WTC11 (cell line): ENCODE results near the gene CA7. TPM values are rescaled to one million over a fixed set of nuclear protein-coding genes. Genes with fewer than 3 reads are reported as not detected.

Experiments used
- ATAC-seq: fragments of 200-7000 bp; cut with Tn5 transposase; 2 replicates; pipeline ENCODE4 v1.10.0; 2021; ENCODE audit warnings: mild to moderate bottlenecking, moderate library complexity
- CTCF ChIA-PET: fragments of 300-600 bp; sonication (Branson Sonifier 250); formaldehyde crosslinking; loops from one replicate; lab custom pipeline; 2021; ENCODE audit warnings: antibody characterized with exemption; lab: Charles Lee
- POLR2A ChIA-PET: fragments of 350-600 bp; sonication (Branson Sonifier 250); formaldehyde crosslinking; loops from one replicate; lab custom pipeline; 2021; ENCODE audit warnings: antibody characterized with exemption; lab: Charles Lee
- DNase-seq: peaks from one replicate; pipeline ENCODE4 v3.0.0; 2021; ENCODE audit warnings: low spot score
- H3K27ac Mint-ChIP-seq: 2 replicates; pipeline ENCODE4 v1.8.0; 2021; ENCODE audit warnings: mixed read lengths
- H3K27me3 Mint-ChIP-seq: 2 replicates; pipeline ENCODE4 v1.8.0; 2021; ENCODE audit warnings: low read depth, mild to moderate bottlenecking, moderate library complexity, mixed read lengths
- H3K36me3 Mint-ChIP-seq: 2 replicates; pipeline ENCODE4 v1.8.0; 2021; ENCODE audit warnings: mixed read lengths
- H3K4me1 Mint-ChIP-seq: 2 replicates; pipeline ENCODE4 v1.8.0; 2022; ENCODE audit warnings: mixed read lengths
- H3K4me3 Mint-ChIP-seq: 2 replicates; pipeline ENCODE4 v1.8.0; 2021; ENCODE audit warnings: mild to moderate bottlenecking, moderate library complexity, mixed read lengths
- H3K9me3 Mint-ChIP-seq: 2 replicates; pipeline ENCODE4 v1.8.0; 2021; ENCODE audit warnings: mixed read lengths
- CREM ChIP-seq: sonication (generic); formaldehyde crosslinking; IDR thresholded peaks from 2 replicates; pipeline ENCODE4 v1.8.1; 2022; ENCODE audit warnings: mild to moderate bottlenecking, missing genetic modification reagents, moderate library complexity
- FOXJ3 ChIP-seq: sonication (generic); formaldehyde crosslinking; IDR thresholded peaks from 2 replicates; pipeline ENCODE4 v1.9.0; 2021; ENCODE audit warnings: missing genetic modification reagents, mild to moderate bottlenecking, borderline replicate concordance
- GTF2I ChIP-seq: fragments of 250-450 bp; sonication (Bioruptor Pico); conservative IDR thresholded peaks from 2 replicates; pipeline ENCODE4 v1.4.0; 2021; ENCODE audit warnings: mild to moderate bottlenecking
- MLX ChIP-seq: sonication (generic); formaldehyde crosslinking; IDR thresholded peaks from 2 replicates; pipeline ENCODE4 v1.8.1; 2023; ENCODE audit warnings: mild to moderate bottlenecking, missing genetic modification reagents, moderate library complexity
- NFATC4 ChIP-seq: fragments of 250-450 bp; sonication (Bioruptor Pico); IDR thresholded peaks from 2 replicates; pipeline ENCODE4 v1.9.0; 2021; ENCODE audit warnings: mild to moderate bottlenecking
- NR1H2 ChIP-seq: sonication (generic); formaldehyde crosslinking; IDR thresholded peaks from 2 replicates; pipeline ENCODE4 v1.9.0; 2021; ENCODE audit warnings: mild to moderate bottlenecking, moderate library complexity, missing genetic modification reagents
- PRRX2 ChIP-seq: fragments of 250-450 bp; sonication (Bioruptor Pico); IDR thresholded peaks from 2 replicates; pipeline ENCODE4 v1.8.0; 2021; ENCODE audit warnings: mild to moderate bottlenecking
- TP53 ChIP-seq: sonication (generic); formaldehyde crosslinking; IDR thresholded peaks from 2 replicates; pipeline ENCODE4 v1.8.1; 2023; ENCODE audit warnings: mild to moderate bottlenecking, missing genetic modification reagents
- ZNF232 ChIP-seq: sonication (generic); formaldehyde crosslinking; IDR thresholded peaks from 2 replicates; pipeline ENCODE4 v1.8.0; 2022; ENCODE audit warnings: mild to moderate bottlenecking, missing genetic modification reagents
- ZNF532 ChIP-seq: fragments of 250-450 bp; sonication (Bioruptor Pico); IDR thresholded peaks from 2 replicates; pipeline ENCODE4 v1.9.0; 2021; ENCODE audit warnings: mild to moderate bottlenecking, borderline replicate concordance
- ZNF671 ChIP-seq: fragments of 250-450 bp; sonication (Bioruptor Pico); IDR thresholded peaks from 2 replicates; pipeline ENCODE4 v1.8.0; 2021; ENCODE audit warnings: mild to moderate bottlenecking
- total RNA-seq: library from RNA; stranded (reverse); gene quantifications from 3 replicates; pipeline ENCODE4 v1.2.3, GENCODE V29; 2021
- TF ChIP-seq, protein P1 (sequence below): fragments of 250-450 bp; sonication (Bioruptor Pico); conservative IDR thresholded peaks from 2 replicates; pipeline ENCODE4 v1.9.0; 2021; ENCODE audit warnings: mild to moderate bottlenecking
- TF ChIP-seq, protein P2 (sequence below): sonication (generic); formaldehyde crosslinking; IDR thresholded peaks from 2 replicates; pipeline ENCODE4 v1.8.0; 2022; ENCODE audit warnings: mild to moderate bottlenecking, missing genetic modification reagents
- TF ChIP-seq, protein P3 (sequence below): fragments of 250-450 bp; sonication (Bioruptor Pico); IDR thresholded peaks from 2 replicates; pipeline ENCODE4 v1.9.0; 2021; ENCODE audit warnings: mild to moderate bottlenecking
- TF ChIP-seq, protein P4 (sequence below): sonication (generic); formaldehyde crosslinking; conservative IDR thresholded peaks from 2 replicates; pipeline ENCODE4 v1.8.1; 2022; ENCODE audit warnings: mild to moderate bottlenecking, missing genetic modification reagents
- TF ChIP-seq, protein P5 (sequence below): sonication (generic); formaldehyde crosslinking; IDR thresholded peaks from 2 replicates; pipeline ENCODE4 v1.8.1; 2023; ENCODE audit warnings: mild to moderate bottlenecking, moderate library complexity, missing genetic modification reagents

The CA7 gene
- total RNA-seq, 1 experiment from 2014 or later: 1.6 TPM

DNA sequence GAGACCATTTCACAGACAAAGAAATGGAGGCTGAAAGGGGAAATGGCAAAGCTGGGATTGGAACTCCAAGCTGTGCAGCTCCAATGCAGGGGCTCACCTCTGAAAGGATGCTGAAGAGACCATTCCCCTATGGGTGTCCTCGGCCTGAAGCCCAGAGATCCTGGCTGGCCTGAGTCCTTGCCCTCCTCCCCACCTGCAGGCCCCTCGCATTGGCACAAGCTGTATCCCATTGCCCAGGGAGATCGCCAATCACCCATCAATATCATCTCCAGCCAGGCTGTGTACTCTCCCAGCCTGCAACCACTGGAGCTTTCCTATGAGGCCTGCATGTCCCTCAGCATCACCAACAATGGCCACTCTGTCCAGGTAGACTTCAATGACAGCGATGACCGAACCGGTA, 2.6 kb downstream of the CA7 start:
- DNase-seq (no peak), ATAC-seq (no peak)
- CTCF ChIA-PET: interaction anchor here (1.6 to 6.5 kb wide), 4 partner anchors 12 to 26 kb away, joined by 4 to 76 read pairs (median 10); partner anchors contain the start of gene NAE1
- H3K27ac Mint-ChIP-seq: no peak overlapping the region
- POLR2A ChIA-PET: no interaction called here
- H3K4me1 Mint-ChIP-seq: peaks cover 13% of the 10 kb centered on the region
- no peaks in the 10 kb centered on the region for H3K36me3 Mint-ChIP-seq
- peaks cover 63% of the 10 kb centered on the region for H3K27me3 Mint-ChIP-seq
- H3K9me3 Mint-ChIP-seq: no peaks in the 10 kb centered on the region
- TF ChIP-seq ZNF671 (CRISPR knock-in tag): no peak
- no peak for TF ChIP-seq FOXJ3
- TF ChIP-seq, all 79 proteins: peak for 0
- no peak overlapping the region for H3K4me3 Mint-ChIP-seq

DNA sequence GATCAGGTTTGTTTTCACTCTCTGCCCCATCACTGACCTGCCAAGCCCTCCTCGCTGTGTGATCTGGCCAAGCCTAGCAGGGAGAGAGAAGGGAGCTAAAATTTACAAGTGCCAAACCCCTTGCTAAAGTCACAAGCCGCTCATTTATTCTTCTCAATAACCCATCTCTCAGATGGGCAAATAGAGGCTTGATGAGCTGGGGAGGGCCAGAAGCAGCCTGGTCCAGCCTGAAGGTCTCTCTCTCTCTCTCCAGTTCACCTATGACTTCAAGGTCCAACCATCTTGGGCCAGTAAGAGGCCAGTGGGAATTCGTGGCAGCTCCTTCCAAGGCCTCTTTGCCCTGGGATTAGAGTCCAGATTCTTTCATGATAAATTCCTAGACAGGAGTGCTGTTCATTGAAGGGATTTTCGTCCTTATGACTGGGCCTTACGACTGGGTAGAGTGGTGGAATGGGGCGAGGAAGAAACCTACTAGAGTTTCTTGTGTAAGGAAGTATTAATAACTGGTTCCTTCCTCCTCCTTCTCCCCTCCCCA, 3.4 kb downstream of the CA7 start:
- ChIA-PET POLR2A (interaction anchor here (1.0 kb wide), 1 partner anchor 33 kb away, joined by 3 read pairs; the partner anchor contains the start of gene PDP2), CTCF (interaction anchor here (1.2 to 4.0 kb wide), 4 partner anchors 17 to 196 kb away, joined by 4 to 70 read pairs (median 4); partner anchors contain the start of gene NAE1)
- TF ChIP-seq CREM (no peak), PRRX2 (no peak), NFATC4 (CRISPR knock-in tag) (no peak)
- TF ChIP-seq, protein P1, sequence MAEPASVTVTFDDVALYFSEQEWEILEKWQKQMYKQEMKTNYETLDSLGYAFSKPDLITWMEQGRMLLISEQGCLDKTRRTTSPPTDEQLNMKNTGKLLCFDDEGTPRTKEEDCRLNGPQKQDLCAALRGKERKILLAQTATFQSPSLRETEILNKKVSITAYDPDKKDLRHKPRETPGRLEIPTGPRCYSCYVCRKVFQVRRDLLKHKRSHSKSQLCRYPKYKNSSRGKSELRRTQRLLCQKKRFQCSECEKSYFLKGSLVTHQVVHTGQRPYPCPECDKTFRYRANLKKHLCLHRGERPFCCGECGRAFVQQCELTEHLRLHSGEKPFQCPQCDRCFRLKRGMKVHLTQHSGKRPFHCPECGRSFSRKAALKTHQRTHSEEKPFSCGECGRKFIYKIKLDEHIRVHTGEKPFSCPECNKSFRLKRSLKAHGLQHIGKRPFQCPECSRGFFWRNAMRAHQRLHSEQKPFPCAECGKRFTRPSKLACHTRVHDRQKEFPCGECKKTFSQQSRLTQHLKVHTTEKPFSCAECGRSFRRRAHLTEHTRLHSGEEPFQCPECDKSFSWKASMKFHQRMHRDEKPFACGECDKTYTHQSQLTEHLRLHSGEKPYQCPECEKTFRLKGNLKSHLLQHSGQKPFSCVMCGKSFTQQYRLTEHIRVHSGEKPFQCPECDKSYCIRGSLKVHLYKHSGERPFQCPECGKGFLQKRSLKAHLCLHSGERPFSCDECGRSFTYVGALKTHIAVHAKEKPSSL: no peak
- H3K27ac Mint-ChIP-seq: no peak overlapping the region
- DNase-seq (no peak), ATAC-seq (no peak)
- H3K36me3 Mint-ChIP-seq: no peaks in the 10 kb centered on the region
- peaks cover 13% of the 10 kb centered on the region for H3K4me1 Mint-ChIP-seq
- no peaks in the 10 kb centered on the region for H3K9me3 Mint-ChIP-seq
- no peak overlapping the region for H3K4me3 Mint-ChIP-seq
- H3K27me3 Mint-ChIP-seq: peaks cover 58% of the 10 kb centered on the region

GRCh38 chr16:66848172-66848571, 4.0 kb downstream of the CA7 start:
- Mint-ChIP-seq H3K27ac (no peak overlapping the region), H3K4me1 (peaks cover 13% of the 10 kb centered on the region), H3K9me3 (no peaks in the 10 kb centered on the region), H3K36me3 (no peaks in the 10 kb centered on the region), H3K4me3 (no peak overlapping the region), H3K27me3 (peaks cover 53% of the 10 kb centered on the region)
- no peak for DNase-seq
- ATAC-seq: no peak
- CTCF ChIA-PET: interaction anchor here (1.2 to 4.0 kb wide), 5 partner anchors 18 to 240 kb away, joined by 4 to 70 read pairs (median 7); partner anchors contain the start of gene NAE1
- POLR2A ChIA-PET: interaction anchor here (1.0 kb wide), 1 partner anchor 32 kb away, joined by 3 read pairs; the partner anchor contains the start of gene PDP2
- TF ChIP-seq, protein P2, sequence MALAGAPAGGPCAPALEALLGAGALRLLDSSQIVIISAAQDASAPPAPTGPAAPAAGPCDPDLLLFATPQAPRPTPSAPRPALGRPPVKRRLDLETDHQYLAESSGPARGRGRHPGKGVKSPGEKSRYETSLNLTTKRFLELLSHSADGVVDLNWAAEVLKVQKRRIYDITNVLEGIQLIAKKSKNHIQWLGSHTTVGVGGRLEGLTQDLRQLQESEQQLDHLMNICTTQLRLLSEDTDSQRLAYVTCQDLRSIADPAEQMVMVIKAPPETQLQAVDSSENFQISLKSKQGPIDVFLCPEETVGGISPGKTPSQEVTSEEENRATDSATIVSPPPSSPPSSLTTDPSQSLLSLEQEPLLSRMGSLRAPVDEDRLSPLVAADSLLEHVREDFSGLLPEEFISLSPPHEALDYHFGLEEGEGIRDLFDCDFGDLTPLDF (CRISPR knock-in tag): no peak
- TF ChIP-seq, protein P3, sequence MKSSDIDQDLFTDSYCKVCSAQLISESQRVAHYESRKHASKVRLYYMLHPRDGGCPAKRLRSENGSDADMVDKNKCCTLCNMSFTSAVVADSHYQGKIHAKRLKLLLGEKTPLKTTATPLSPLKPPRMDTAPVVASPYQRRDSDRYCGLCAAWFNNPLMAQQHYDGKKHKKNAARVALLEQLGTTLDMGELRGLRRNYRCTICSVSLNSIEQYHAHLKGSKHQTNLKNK (CRISPR knock-in tag): no peak
- TF ChIP-seq MLX (no peak), NR1H2 (CRISPR knock-in tag) (no peak), TP53 (no peak), ZNF532 (no peak), ZNF232 (no peak), GTF2I (CRISPR knock-in tag) (no peak)
- TF ChIP-seq, protein P1: no peak
- TF ChIP-seq, protein P4, sequence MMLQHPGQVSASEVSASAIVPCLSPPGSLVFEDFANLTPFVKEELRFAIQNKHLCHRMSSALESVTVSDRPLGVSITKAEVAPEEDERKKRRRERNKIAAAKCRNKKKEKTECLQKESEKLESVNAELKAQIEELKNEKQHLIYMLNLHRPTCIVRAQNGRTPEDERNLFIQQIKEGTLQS (CRISPR knock-in tag): no peak
- TF ChIP-seq, protein P5, sequence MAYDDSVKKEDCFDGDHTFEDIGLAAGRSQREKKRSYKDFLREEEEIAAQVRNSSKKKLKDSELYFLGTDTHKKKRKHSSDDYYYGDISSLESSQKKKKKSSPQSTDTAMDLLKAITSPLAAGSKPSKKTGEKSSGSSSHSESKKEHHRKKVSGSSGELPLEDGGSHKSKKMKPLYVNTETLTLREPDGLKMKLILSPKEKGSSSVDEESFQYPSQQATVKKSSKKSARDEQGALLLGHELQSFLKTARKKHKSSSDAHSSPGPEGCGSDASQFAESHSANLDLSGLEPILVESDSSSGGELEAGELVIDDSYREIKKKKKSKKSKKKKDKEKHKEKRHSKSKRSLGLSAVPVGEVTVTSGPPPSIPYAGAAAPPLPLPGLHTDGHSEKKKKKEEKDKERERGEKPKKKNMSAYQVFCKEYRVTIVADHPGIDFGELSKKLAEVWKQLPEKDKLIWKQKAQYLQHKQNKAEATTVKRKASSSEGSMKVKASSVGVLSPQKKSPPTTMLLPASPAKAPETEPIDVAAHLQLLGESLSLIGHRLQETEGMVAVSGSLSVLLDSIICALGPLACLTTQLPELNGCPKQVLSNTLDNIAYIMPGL: no peak
